Measurements from ENCODE around the gene IKZF4.

- no peak for TF ChIP-seq CTCF (IDR thresholded peaks at IDR 0.05)
- TF ChIP-seq POLR2A (IDR thresholded peaks at IDR 0.05) = no peak
These were observed 36.0 kb upstream of the IKZF4 start for GRCh38 chr12:55984861-55985260.

Measured in transverse colon (tissue), 3 donors.